ENCODE measurements around the gene GBP6.

GRCh38 chr1:89350298-89350697, 13.6 kb upstream of the GBP6 start:
- TF ChIP-seq CTCF (IDR thresholded peaks at IDR 0.05; ENCODE audit: poor library complexity) (no peak), EZH2 (IDR thresholded peaks at IDR 0.05; ENCODE audit: borderline replicate concordance) (no peak), EZH2phosphoT487 (IDR thresholded peaks at IDR 0.05; ENCODE audit: low read depth, severe bottlenecking, unreplicated experiment) (no peak)

Measured in hepatocyte (in vitro differentiated cells).